Smooth muscle cell (in vitro differentiated cells): ENCODE measurements around the gene UBXN7. TPM values are rescaled to one million over a fixed set of nuclear protein-coding genes. Genes with fewer than 3 reads are reported as not detected.
"Not testable (repeated sequence)": the region's sequence is repeated elsewhere in the genome, so short reads cannot be mapped to it uniquely, and the experiment has no call there.

ENCODE experiments used
- DNase-seq: peaks from one replicate; lab custom pipeline; 2025; ENCODE audit not compliant: unreplicated experiment; lab: John Stamatoyannopoulos, UW
- H2AFZ ChIP-seq: fragments of 200-600 bp; sonication (generic); 2 replicates; pipeline ENCODE4 v1.6.0; 2016; ENCODE audit warnings: antibody characterized with exemption, low read depth, mild to moderate bottlenecking
- H3F3A ChIP-seq: fragments of 200-600 bp; sonication (generic); 2 replicates; pipeline ENCODE4 v1.6.0; 2017; ENCODE audit warnings: antibody characterized with exemption, low read depth
- H3K27ac ChIP-seq: fragments of 200-600 bp; sonication (generic); 2 replicates; pipeline ENCODE4 v1.5.1; 2016; ENCODE audit warnings: low read depth, mild to moderate bottlenecking
- H3K27me3 ChIP-seq: fragments of 200-600 bp; sonication (generic); 2 replicates; pipeline ENCODE4 v1.6.1; 2016; ENCODE audit warnings: low read depth, mild to moderate bottlenecking
- H3K36me3 ChIP-seq: fragments of 200-600 bp; sonication (generic); 2 replicates; pipeline ENCODE4 v1.5.1; 2016; ENCODE audit warnings: low read depth
- H3K4me1 ChIP-seq: fragments of 200-600 bp; sonication (generic); 2 replicates; pipeline ENCODE4 v1.5.1; 2016; ENCODE audit warnings: low read depth
- H3K4me2 ChIP-seq: fragments of 200-600 bp; sonication (generic); 2 replicates; pipeline ENCODE4 v1.6.0; 2016; ENCODE audit warnings: mild to moderate bottlenecking
- H3K4me3 ChIP-seq: fragments of 200-600 bp; sonication (generic); 2 replicates; pipeline ENCODE4 v1.5.1; 2016; ENCODE audit warnings: mild to moderate bottlenecking
- H3K79me2 ChIP-seq: fragments of 200-600 bp; sonication (generic); 2 replicates; pipeline ENCODE4 v1.6.0; 2016; ENCODE audit warnings: low read depth, mild to moderate bottlenecking
- H3K9ac ChIP-seq: fragments of 200-600 bp; sonication (generic); 2 replicates; pipeline ENCODE4 v1.6.0; 2016; ENCODE audit warnings: low read depth
- H3K9me3 ChIP-seq: fragments of 200-600 bp; sonication (generic); replicated peaks from 2 replicates; pipeline ENCODE4 v1.5.1; 2016; ENCODE audit warnings: low read depth
- H4K20me1 ChIP-seq: fragments of 200-600 bp; sonication (generic); 2 replicates; pipeline ENCODE4 v1.6.0; 2016; ENCODE audit warnings: low read depth
- CTCF ChIP-seq: fragments of 200-600 bp; sonication (generic); IDR thresholded peaks from 2 replicates; pipeline ENCODE4 v1.5.1; 2017; ENCODE audit warnings: borderline replicate concordance, mild to moderate bottlenecking, antibody characterized with exemption; ENCODE audit not compliant: insufficient read depth, poor library complexity, severe bottlenecking
- WGBS: methylation state at CpG from one replicate; pipeline ENCODE4 v1.1.7; 2016; ENCODE audit warnings: low lambda C conversion rate; 5-methylcytosine and 5-hydroxymethylcytosine counted together
- polyA plus RNA-seq: library from polyadenylated mRNA; unstranded; fragments of >200 nt; fragmentation: Nextera tagmentation; extraction: Ambion mirVana; gene quantifications from 2 replicates; pipeline ENCODE4 v1.2.1, GENCODE V29; 2016
- total RNA-seq: library from RNA; depleted of rRNA; stranded (reverse); fragments of >200 nt; gene quantifications from 2 replicates; pipeline ENCODE4 v1.2.3, GENCODE V29; 2014

UBXN7 gene
- total and polyA plus RNA-seq, 2 experiments from 2014 or later: 26.7 to 32.2 TPM

- no peak for DNase-seq
- H3K36me3 ChIP-seq: no peaks in the 10 kb centered on the region
- WGBS: 93% methylated on average over 1 of the region's 1 CpG
- no peak for TF ChIP-seq CTCF
- H4K20me1 ChIP-seq: no peaks in the 10 kb centered on the region
- H3K9ac ChIP-seq: no peak overlapping the region
- H3K4me1 ChIP-seq: no peaks in the 10 kb centered on the region
- H3K79me2 ChIP-seq: peaks cover 5% of the 10 kb centered on the region
- H2AFZ ChIP-seq: no peak overlapping the region
- H3K4me2 ChIP-seq: no peak overlapping the region
- no peak overlapping the region for H3K27ac ChIP-seq
- H3K27me3 ChIP-seq: no peaks in the 10 kb centered on the region
- no peaks in the 10 kb centered on the region for H3K9me3 ChIP-seq
- no peak overlapping the region for H3K4me3 ChIP-seq
- no peaks in the 10 kb centered on the region for H3F3A ChIP-seq
These were observed 116.4 kb downstream of the UBXN7 start for GRCh38 chr3:196315821-196316220.

DNA sequence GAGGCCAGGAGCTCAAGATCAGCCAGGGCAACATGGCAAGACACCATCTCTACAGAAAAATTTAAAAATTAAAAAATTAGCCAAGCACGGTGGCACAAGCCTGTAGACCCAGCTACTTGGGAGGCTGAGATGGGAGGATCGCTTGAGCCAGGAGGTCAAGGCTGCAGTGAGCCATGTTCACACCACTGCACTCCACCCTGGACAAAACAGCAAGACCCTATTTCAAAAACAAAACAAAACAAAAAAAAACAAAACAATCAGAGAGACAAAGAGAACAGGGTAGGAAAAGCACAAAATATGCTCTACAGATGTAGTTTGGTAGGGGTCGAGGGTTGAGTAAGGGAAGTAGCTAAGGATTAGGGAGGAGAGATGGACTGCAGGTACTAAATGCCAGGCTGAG, 117.6 kb downstream of the UBXN7 start:
- no peak for DNase-seq
- no peaks in the 10 kb centered on the region for H4K20me1 ChIP-seq
- no peak overlapping the region for H2AFZ ChIP-seq
- no peak overlapping the region for H3K4me3 ChIP-seq
- no peaks in the 10 kb centered on the region for H3K9me3 ChIP-seq
- H3K4me2 ChIP-seq: no peak overlapping the region
- TF ChIP-seq CTCF: no peak
- H3K9ac ChIP-seq: no peak overlapping the region
- 97% methylated on average over 3 of the region's 3 CpGs for WGBS
- H3K4me1 ChIP-seq: no peaks in the 10 kb centered on the region
- no peak overlapping the region for H3K27ac ChIP-seq
- H3K79me2 ChIP-seq: peaks cover 5% of the 10 kb centered on the region
- H3K36me3 ChIP-seq: no peaks in the 10 kb centered on the region
- H3K27me3 ChIP-seq: no peaks in the 10 kb centered on the region
- no peaks in the 10 kb centered on the region for H3F3A ChIP-seq

DNA sequence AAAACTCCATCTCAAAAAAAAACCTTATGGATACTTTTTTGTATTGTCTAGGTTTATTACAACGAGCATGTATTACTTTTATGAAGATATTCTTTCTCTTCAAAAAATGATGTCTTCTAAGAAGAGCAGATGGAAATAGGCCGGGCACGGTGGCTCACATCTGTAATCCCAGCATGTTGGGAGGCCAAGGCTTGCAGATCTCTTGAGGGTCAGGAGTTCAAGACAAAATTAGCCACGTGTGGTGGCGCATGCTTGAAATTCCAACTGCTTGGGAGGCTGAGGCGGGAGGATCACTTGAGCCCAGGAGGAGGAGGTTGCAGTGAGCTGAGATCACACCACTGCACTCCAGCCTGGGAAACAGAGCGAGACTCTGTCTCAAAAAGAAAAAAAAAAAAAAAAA, 118.1 kb downstream of the UBXN7 start:
- not testable (repeated sequence) for H3K9me3 ChIP-seq, H3K4me2 ChIP-seq, H2AFZ ChIP-seq, H3K36me3 ChIP-seq, H3K27me3 ChIP-seq, H3K4me1 ChIP-seq, H3K9ac ChIP-seq, DNase-seq, H3K4me3 ChIP-seq, H4K20me1 ChIP-seq, H3K27ac ChIP-seq, H3K79me2 ChIP-seq, H3F3A ChIP-seq
- 86% methylated on average over 7 of the region's 7 CpGs for WGBS

DNA sequence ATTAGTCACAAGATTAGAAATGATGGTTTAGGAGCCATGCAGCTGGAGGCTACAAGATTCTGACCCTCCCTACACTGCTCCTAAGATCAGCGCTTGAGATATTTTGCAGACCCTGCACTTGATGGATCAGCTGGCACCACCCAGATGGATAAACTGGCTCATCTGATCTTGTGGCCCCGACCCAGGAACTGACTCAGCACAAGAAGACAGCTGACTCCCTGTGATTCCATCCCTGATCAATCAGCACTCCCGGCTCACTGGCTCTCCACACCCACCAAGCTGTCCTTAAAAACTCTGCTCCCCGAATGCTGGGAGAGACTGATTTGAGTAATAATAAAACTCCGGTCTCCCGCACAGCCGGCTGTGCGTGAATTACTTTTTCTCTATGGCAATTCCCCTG, 129.3 kb downstream of the UBXN7 start:
- H2AFZ ChIP-seq, H3K27ac ChIP-seq, H3K4me2 ChIP-seq, H3K9ac ChIP-seq, H4K20me1 ChIP-seq, H3K36me3 ChIP-seq, H3K4me1 ChIP-seq, H3K4me3 ChIP-seq, DNase-seq, H3K79me2 ChIP-seq, H3K27me3 ChIP-seq, H3F3A ChIP-seq, H3K9me3 ChIP-seq: not testable (repeated sequence)
- WGBS: 76% methylated on average over 8 of the region's 8 CpGs

GRCh38 chr3:196302551-196302950, 129.7 kb downstream of the UBXN7 start:
- not testable (repeated sequence) for H3K36me3 ChIP-seq, H3K9me3 ChIP-seq, H3K27ac ChIP-seq, DNase-seq, H3K4me1 ChIP-seq, H3K79me2 ChIP-seq, H3K27me3 ChIP-seq, H4K20me1 ChIP-seq, H3K9ac ChIP-seq, H3F3A ChIP-seq, H3K4me2 ChIP-seq, H2AFZ ChIP-seq, H3K4me3 ChIP-seq
- 84% methylated on average over 8 of the region's 10 CpGs for WGBS
